Naive B cell (primary cell): ENCODE measurements around the gene PCGF2. TPM values are rescaled to one million over a fixed set of nuclear protein-coding genes. Genes with fewer than 3 reads are reported as not detected.
A peak's percentile ranks its signal among the peaks of the same experiment; 100 is the strongest.

Experiments
- ATAC-seq, 2 donors: fragments of 150-1000 bp; cut with Tn5 transposase; 2 replicates each; pipeline ENCODE4 v1.10.0; 2021; ENCODE audit warnings: low read depth in 2 of 2, mild to moderate bottlenecking in 2 of 2, moderate library complexity in 2 of 2
- DNase-seq: peaks from one replicate; pipeline ENCODE4 v3.0.0; 2022
- H3K27ac Mint-ChIP-seq, 6 donors: one replicate each; pipeline ENCODE4 v1.8.0; 2020 to 2022; ENCODE audit warnings: mild to moderate bottlenecking in 6 of 6, mixed read lengths in 6 of 6, moderate library complexity in 5 of 6, inconsistent platforms in 2 of 6
- H3K27me3 Mint-ChIP-seq, 3 donors: one replicate each; pipeline ENCODE4 v1.8.0; 2021 to 2022; ENCODE audit warnings: mixed read lengths in 3 of 3, mild to moderate bottlenecking in 1 of 3
- H3K36me3 Mint-ChIP-seq, 2 donors: one replicate each; pipeline ENCODE4 v1.8.0; 2020 to 2022; ENCODE audit warnings: mixed read lengths in 2 of 2, inconsistent platforms in 1 of 2, mild to moderate bottlenecking in 1 of 2
- H3K4me1 Mint-ChIP-seq, 3 donors: one replicate each; pipeline ENCODE4 v1.8.0; 2020 to 2022; ENCODE audit warnings: mixed read lengths in 3 of 3, inconsistent platforms in 1 of 3, mild to moderate bottlenecking in 1 of 3, moderate library complexity in 1 of 3
- H3K4me3 Mint-ChIP-seq, 8 donors: one replicate each; pipeline ENCODE4 v1.8.0; 2020 to 2022; ENCODE audit warnings: mild to moderate bottlenecking in 8 of 8, mixed read lengths in 8 of 8, moderate library complexity in 8 of 8, inconsistent platforms in 2 of 8
- H3K9me3 Mint-ChIP-seq, 7 donors: one replicate each; pipeline ENCODE4 v1.8.0; 2020 to 2022; ENCODE audit warnings: mixed read lengths in 7 of 7, mild to moderate bottlenecking in 5 of 7, inconsistent platforms in 2 of 7, moderate library complexity in 1 of 7
- polyA plus RNA-seq, 6 donors: library from polyadenylated mRNA; unstranded; fragments of 300-500 nt; fragmentation: Illumina TruSeq; gene quantifications; one replicate each; pipeline ENCODE4 v1.2.3, GENCODE V29; 2021; ENCODE audit warnings: low read depth in 6 of 6

Gene PCGF2
- polyA plus RNA-seq, 6 donors from 2014 or later = not detected

GRCh38 chr17:38716368-38717005 is 31.6 kb downstream of the PCGF2 start:
- peaks cover 26 to 46% (median 30%) of the 10 kb centered on the region in 3 donors for H3K4me1 Mint-ChIP-seq
- no peak overlapping the region for H3K27ac Mint-ChIP-seq
- ATAC-seq (no peak), DNase-seq (no peak)
- H3K9me3 Mint-ChIP-seq = no peaks in the 10 kb centered on the region
- H3K4me3 Mint-ChIP-seq = no peak overlapping the region
- H3K36me3 Mint-ChIP-seq = peaks cover 0 to 39% of the 10 kb centered on the region in 2 donors
- H3K27me3 Mint-ChIP-seq = no peaks in the 10 kb centered on the region

GRCh38 chr17:38715216-38715943 is 32.8 kb downstream of the PCGF2 start:
- H3K27me3 Mint-ChIP-seq = no peaks in the 10 kb centered on the region
- peaks cover 0 to 34% of the 10 kb centered on the region in 2 donors for H3K36me3 Mint-ChIP-seq
- peaks cover 29 to 50% (median 31%) of the 10 kb centered on the region in 3 donors for H3K4me1 Mint-ChIP-seq
- H3K4me3 Mint-ChIP-seq = no peak overlapping the region
- DNase-seq (no peak), ATAC-seq (no peak)
- H3K9me3 Mint-ChIP-seq = no peaks in the 10 kb centered on the region
- peak overlapping the region in 2 of 6 donors; percentile 54 to 81 for H3K27ac Mint-ChIP-seq

DNA sequence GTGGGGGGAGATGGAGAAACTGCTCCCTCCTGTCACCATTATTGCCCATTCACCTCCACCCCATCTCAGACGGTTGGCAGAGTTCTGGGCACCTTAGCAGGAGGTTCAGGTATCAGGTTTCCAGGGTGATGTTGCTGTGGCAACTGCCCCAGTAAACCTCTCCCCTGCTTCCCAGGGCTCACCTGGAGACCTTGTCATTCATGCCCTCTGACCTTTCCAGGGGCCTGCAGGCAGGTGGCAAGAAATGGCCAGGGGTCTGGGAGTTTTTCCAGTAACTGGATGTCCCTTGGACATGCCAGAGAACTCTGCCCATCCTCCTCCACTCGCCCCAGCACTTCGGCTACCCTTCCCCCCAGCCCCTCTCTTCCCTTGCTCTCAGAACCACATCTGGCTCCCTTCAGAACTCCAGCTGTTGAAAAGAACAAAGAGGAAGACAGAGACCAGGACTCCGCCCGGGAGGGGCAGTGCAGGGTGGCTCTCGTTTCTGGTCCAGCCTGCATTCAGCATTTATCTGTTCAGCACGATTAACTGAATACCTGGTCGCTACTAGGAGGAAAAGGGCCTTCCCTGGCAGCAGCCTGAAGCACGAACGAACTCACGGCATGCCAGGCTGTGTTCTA is 34.6 kb downstream of the PCGF2 start:
- no peaks in the 10 kb centered on the region for H3K9me3 Mint-ChIP-seq
- no peak for DNase-seq
- no peaks in the 10 kb centered on the region for H3K27me3 Mint-ChIP-seq
- ATAC-seq = no peak
- H3K4me3 Mint-ChIP-seq = peak overlapping the region in 1 of 8 donors; percentile 10
- H3K36me3 Mint-ChIP-seq = peaks cover 0 to 40% of the 10 kb centered on the region in 2 donors
- peaks cover 40 to 59% (median 43%) of the 10 kb centered on the region in 3 donors for H3K4me1 Mint-ChIP-seq
- H3K27ac Mint-ChIP-seq = no peak overlapping the region

GRCh38 chr17:38712593-38712992 is 35.5 kb downstream of the PCGF2 start:
- no peaks in the 10 kb centered on the region for H3K27me3 Mint-ChIP-seq
- DNase-seq = no peak
- H3K36me3 Mint-ChIP-seq = peaks cover 0 to 36% of the 10 kb centered on the region in 2 donors
- no peaks in the 10 kb centered on the region for H3K9me3 Mint-ChIP-seq
- no peak for ATAC-seq
- H3K4me1 Mint-ChIP-seq = peaks cover 47 to 56% (median 49%) of the 10 kb centered on the region in 3 donors
- H3K4me3 Mint-ChIP-seq = no peak overlapping the region
- H3K27ac Mint-ChIP-seq = peak overlapping the region in 1 of 6 donors; percentile 42

GRCh38 chr17:38711792-38712571 is 36.2 kb downstream of the PCGF2 start:
- H3K9me3 Mint-ChIP-seq = no peaks in the 10 kb centered on the region
- H3K27ac Mint-ChIP-seq = peak overlapping the region in 2 of 6 donors; percentile 53 to 60
- no peak for DNase-seq
- no peak for ATAC-seq
- H3K36me3 Mint-ChIP-seq = peaks cover 0 to 30% of the 10 kb centered on the region in 2 donors
- no peaks in the 10 kb centered on the region for H3K27me3 Mint-ChIP-seq
- H3K4me3 Mint-ChIP-seq = no peak overlapping the region
- peaks cover 50 to 60% (median 55%) of the 10 kb centered on the region in 3 donors for H3K4me1 Mint-ChIP-seq

GRCh38 chr17:38710985-38711384 is 37.2 kb downstream of the PCGF2 start:
- Mint-ChIP-seq H3K9me3 (no peaks in the 10 kb centered on the region), H3K27ac (peak overlapping the region in 2 of 6 donors; percentile 53 to 60), H3K4me3 (no peak overlapping the region), H3K36me3 (peaks cover 0 to 22% of the 10 kb centered on the region in 2 donors), H3K27me3 (no peaks in the 10 kb centered on the region), H3K4me1 (peaks cover 59 to 69% (median 65%) of the 10 kb centered on the region in 3 donors)
- ATAC-seq = no peak
- DNase-seq = no peak

GRCh38 chr17:38710604-38710962 is 37.6 kb downstream of the PCGF2 start:
- peaks cover 57 to 68% (median 64%) of the 10 kb centered on the region in 3 donors for H3K4me1 Mint-ChIP-seq
- DNase-seq = no peak
- peaks cover 0 to 18% of the 10 kb centered on the region in 2 donors for H3K36me3 Mint-ChIP-seq
- no peaks in the 10 kb centered on the region for H3K9me3 Mint-ChIP-seq
- peak overlapping the region in 2 of 8 donors; percentile 23 to 35 for H3K4me3 Mint-ChIP-seq
- H3K27ac Mint-ChIP-seq = peak overlapping the region in 2 of 6 donors; percentile 10 to 15
- no peaks in the 10 kb centered on the region for H3K27me3 Mint-ChIP-seq
- no peak for ATAC-seq

DNA sequence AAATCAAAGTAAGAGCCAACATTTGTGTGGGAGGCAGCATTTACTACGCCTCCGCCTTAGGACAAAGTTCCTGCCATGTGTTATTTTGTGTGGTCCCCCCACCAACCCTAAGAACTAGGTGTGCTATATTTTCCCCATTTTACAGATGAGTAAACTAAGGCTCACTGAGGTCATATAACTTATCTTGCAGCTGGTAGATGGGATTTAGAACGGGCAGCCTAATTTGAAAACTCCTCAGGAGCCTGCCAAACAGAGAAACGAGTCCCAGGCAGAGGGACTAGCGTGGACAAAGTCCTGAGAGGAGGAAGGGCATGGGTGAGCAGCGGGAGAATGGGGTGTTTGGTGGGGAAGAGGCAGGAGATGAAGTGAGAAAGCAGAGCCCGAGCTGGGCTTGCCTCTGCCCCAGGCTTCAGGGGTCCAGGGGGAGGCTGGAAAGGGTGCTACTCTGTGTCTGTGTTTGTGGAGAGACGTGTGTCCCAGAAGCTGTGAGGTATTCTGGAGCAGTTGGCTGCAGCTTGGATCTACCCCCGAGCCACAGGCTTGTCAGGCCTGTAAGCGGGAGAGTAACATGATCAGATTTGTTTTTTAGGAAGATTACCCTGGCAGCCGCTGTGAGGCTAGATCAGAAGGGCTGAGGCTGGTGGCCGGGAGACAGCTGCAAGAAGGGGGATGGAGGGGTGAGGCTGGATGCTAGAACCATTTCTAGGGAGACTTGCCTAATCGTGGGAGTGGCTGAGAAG is 38.1 kb downstream of the PCGF2 start:
- no peaks in the 10 kb centered on the region for H3K27me3 Mint-ChIP-seq
- no peak for DNase-seq
- no peak for ATAC-seq
- peak overlapping the region in 1 of 6 donors; percentile 49 for H3K27ac Mint-ChIP-seq
- peak overlapping the region in 1 of 8 donors; percentile 56 for H3K4me3 Mint-ChIP-seq
- no peaks in the 10 kb centered on the region for H3K9me3 Mint-ChIP-seq
- peaks cover 53 to 63% (median 59%) of the 10 kb centered on the region in 3 donors for H3K4me1 Mint-ChIP-seq
- peaks cover 0 to 16% of the 10 kb centered on the region in 2 donors for H3K36me3 Mint-ChIP-seq

GRCh38 chr17:38709104-38709820 is 38.9 kb downstream of the PCGF2 start:
- H3K27ac Mint-ChIP-seq = peak overlapping the region in 3 of 6 donors; percentile 13 to 81 (median 49)
- peaks cover 52 to 64% (median 57%) of the 10 kb centered on the region in 3 donors for H3K4me1 Mint-ChIP-seq
- peaks cover 0 to 16% of the 10 kb centered on the region in 2 donors for H3K36me3 Mint-ChIP-seq
- H3K4me3 Mint-ChIP-seq = peak overlapping the region in 2 of 8 donors; percentile 14 to 56
- H3K27me3 Mint-ChIP-seq = no peaks in the 10 kb centered on the region
- H3K9me3 Mint-ChIP-seq = no peaks in the 10 kb centered on the region
- no peak for ATAC-seq
- no peak for DNase-seq

GRCh38 chr17:38707678-38708351 is 40.3 kb downstream of the PCGF2 start:
- Mint-ChIP-seq H3K4me1 (peaks cover 57 to 73% (median 63%) of the 10 kb centered on the region in 3 donors), H3K36me3 (peaks cover 0 to 16% of the 10 kb centered on the region in 2 donors), H3K4me3 (peak overlapping the region in 6 of 8 donors; percentile 48 to 98 (median 72)), H3K9me3 (no peaks in the 10 kb centered on the region), H3K27ac (peak overlapping the region in 4 of 6 donors; percentile 24 to 59 (median 58)), H3K27me3 (no peaks in the 10 kb centered on the region)
- no peak for DNase-seq
- ATAC-seq = no peak

DNA sequence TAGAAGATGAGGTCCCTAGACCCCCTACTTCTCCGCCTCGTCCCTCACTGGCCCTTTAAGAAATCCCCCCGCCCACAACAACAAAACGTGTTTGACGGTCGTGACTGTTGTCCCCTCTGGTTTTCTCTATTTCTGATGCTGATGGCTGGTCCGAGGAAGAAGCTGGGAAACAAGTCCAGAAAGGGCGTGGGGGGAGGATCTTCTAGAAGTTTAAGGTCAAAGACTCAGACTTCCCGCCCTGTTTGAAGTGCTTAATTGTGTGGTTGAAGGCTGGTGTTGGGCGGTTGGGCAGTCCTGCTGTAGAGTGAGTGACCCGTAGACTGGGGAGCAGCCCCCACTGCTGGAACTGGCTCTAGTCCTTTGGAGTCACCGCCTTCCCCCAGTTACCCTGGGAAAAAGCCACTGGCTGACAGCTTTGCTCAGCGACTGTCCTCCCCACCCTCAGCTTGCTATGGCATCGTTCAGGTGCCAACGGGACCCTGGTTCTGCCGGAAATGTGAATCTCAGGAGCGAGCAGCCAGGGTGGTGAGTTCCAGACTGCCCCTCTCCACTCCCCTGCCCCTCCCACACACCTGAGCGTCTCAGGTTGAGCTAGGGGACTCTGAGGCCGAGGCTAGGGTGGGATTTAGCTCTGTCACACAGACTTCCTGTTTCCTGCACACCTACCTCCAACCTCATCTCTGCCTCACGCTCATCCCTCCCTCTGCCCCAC is 41.5 kb downstream of the PCGF2 start:
- DNase-seq (peak; percentile 29), ATAC-seq (no peak)
- Mint-ChIP-seq H3K27ac (peak overlapping the region; percentile 67 to 97 (median 92)), H3K4me3 (peak overlapping the region; percentile 86 to 98 (median 95)), H3K36me3 (peaks cover 0 to 16% of the 10 kb centered on the region in 2 donors), H3K27me3 (no peaks in the 10 kb centered on the region), H3K4me1 (peaks cover 59 to 75% (median 65%) of the 10 kb centered on the region in 3 donors), H3K9me3 (no peaks in the 10 kb centered on the region)
